Natural killer cell (primary cell): ENCODE results near the gene OTOS. TPM values are rescaled to one million over a fixed set of nuclear protein-coding genes. Genes with fewer than 3 reads are reported as not detected.

ENCODE experiments used
- ATAC-seq, 3 donors: fragments of 150-1000 bp in 2 of 3; fragments of 200-7000 bp in 1 of 3; cut with Tn5 transposase; 1 replicate in 1 of 3; 2 replicates in 2 of 3; pipeline ENCODE4 v1.10.0; 2021; ENCODE audit warnings: mild to moderate bottlenecking in 2 of 3, moderate library complexity in 2 of 3
- DNase-seq, 2 donors: peaks; one replicate each; pipeline versions ENCODE4 v3.0.0 to v3.0.0-alpha.2; 2013 to 2021; ENCODE audit warnings: mixed read lengths in 1 of 2
- H3K27ac ChIP-seq: one replicate; pipeline ENCODE4 v1.5.1; 2013; ENCODE audit warnings: mild to moderate bottlenecking, low read length
- H3K27me3 ChIP-seq: one replicate; pipeline ENCODE4 v1.6.1; 2013; ENCODE audit warnings: low read length; ENCODE audit not compliant: control insufficient read depth, insufficient read depth
- H3K36me3 ChIP-seq: one replicate; pipeline ENCODE4 v1.6.1; 2013; ENCODE audit warnings: low read length; ENCODE audit not compliant: control insufficient read depth, insufficient read depth
- H3K4me1 ChIP-seq: one replicate; pipeline ENCODE4 v1.6.1; 2013; ENCODE audit warnings: low read length; ENCODE audit not compliant: control insufficient read depth, insufficient read depth
- H3K4me3 ChIP-seq: one replicate; pipeline ENCODE4 v1.5.1; 2013; ENCODE audit warnings: low read length
- H3K9me3 ChIP-seq: one replicate; pipeline ENCODE4 v1.6.1; 2013; ENCODE audit warnings: low read length; ENCODE audit not compliant: control insufficient read depth, insufficient read depth
- H3K27ac Mint-ChIP-seq, 2 donors: one replicate each; pipeline ENCODE4 v1.8.0; 2022; ENCODE audit warnings: mild to moderate bottlenecking in 2 of 2, mixed read lengths in 2 of 2, moderate library complexity in 1 of 2
- H3K27me3 Mint-ChIP-seq, 2 donors: one replicate each; pipeline ENCODE4 v1.8.0; 2022; ENCODE audit warnings: low read depth in 2 of 2, mixed read lengths in 2 of 2
- H3K36me3 Mint-ChIP-seq: one replicate; pipeline ENCODE4 v1.8.0; 2022; ENCODE audit warnings: mixed read lengths
- H3K4me1 Mint-ChIP-seq, 2 donors: one replicate each; pipeline ENCODE4 v1.8.0; 2022; ENCODE audit warnings: mixed read lengths in 2 of 2
- H3K4me3 Mint-ChIP-seq: one replicate; pipeline ENCODE4 v1.8.0; 2022; ENCODE audit warnings: mild to moderate bottlenecking, moderate library complexity, mixed read lengths
- H3K9me3 Mint-ChIP-seq, 2 donors: one replicate each; pipeline ENCODE4 v1.8.0; 2022; ENCODE audit warnings: mixed read lengths in 2 of 2
- CTCF ChIP-seq: fragments of 200-600 bp; IDR thresholded peaks from one replicate; pipeline ENCODE4 v1.8.0; 2022; ENCODE audit warnings: antibody characterized with exemption
- WGBS: methylation state at CpG from one replicate; pipeline ENCODE4 v1.1.7; 2013; ENCODE audit warnings: missing lambda C conversion rate; ENCODE audit not compliant: insufficient coverage; 5-methylcytosine and 5-hydroxymethylcytosine counted together
- intact Hi-C: fragments of 100-400 bp; cut with micrococcal nuclease; formaldehyde crosslinking; loops from one replicate; pipeline ENCODE4 v1.14.2; 2022
- total RNA-seq, 4 donors: library from RNA; stranded (reverse); fragments of 120-200 nt in 1 of 4; gene quantifications; one replicate each; pipeline versions ENCODE4 v1.2.3 to v1.2.4, GENCODE V29; 2013 to 2022

OTOS gene
- total RNA-seq, 3 donors from 2014 or later (not counting 1 experiment from before 2014, with no cell fraction given): not detected

GRCh38 chr2:240155048-240155744, 14.7 kb upstream of the OTOS start:
- no peak for DNase-seq
- Mint-ChIP-seq H3K4me1 (no peaks in the 10 kb centered on the region), H3K9me3 (no peaks in the 10 kb centered on the region), H3K27me3 (peaks cover 0 to 4% of the 10 kb centered on the region in 2 donors), H3K27ac (no peak overlapping the region), H3K36me3 (no peaks in the 10 kb centered on the region), H3K4me3 (no peak overlapping the region)
- Histone ChIP-seq H3K4me3 (no peak overlapping the region), H3K27ac (no peak overlapping the region), H3K9me3 (no peaks in the 10 kb centered on the region), H3K27me3 (no peaks in the 10 kb centered on the region), H3K36me3 (no peaks in the 10 kb centered on the region), H3K4me1 (no peaks in the 10 kb centered on the region)
- WGBS: 85% methylated on average over 17 of the region's 17 CpGs
- ATAC-seq: no peak
- no peak for TF ChIP-seq CTCF
- intact Hi-C loops: no loop called here

GRCh38 chr2:240154606-240155005, 14.1 kb upstream of the OTOS start:
- no peaks in the 10 kb centered on the region for H3K9me3 ChIP-seq
- TF ChIP-seq CTCF: no peak
- Mint-ChIP-seq H3K4me3 (no peak overlapping the region), H3K27me3 (peaks cover 0 to 4% of the 10 kb centered on the region in 2 donors), H3K36me3 (no peaks in the 10 kb centered on the region), H3K9me3 (no peaks in the 10 kb centered on the region), H3K4me1 (no peaks in the 10 kb centered on the region), H3K27ac (no peak overlapping the region)
- intact Hi-C loops: loop anchor here (5.0 kb wide), 1 partner anchor 283 kb away; the partner anchor contains the start of gene GPC1
- H3K27ac ChIP-seq: no peak overlapping the region
- ATAC-seq (no peak), DNase-seq (no peak)
- WGBS: 92% methylated on average over 8 of the region's 8 CpGs
- no peaks in the 10 kb centered on the region for H3K4me1 ChIP-seq
- H3K27me3 ChIP-seq: no peaks in the 10 kb centered on the region
- H3K36me3 ChIP-seq: no peaks in the 10 kb centered on the region
- H3K4me3 ChIP-seq: no peak overlapping the region

- Histone ChIP-seq H3K27ac (no peak overlapping the region), H3K27me3 (no peaks in the 10 kb centered on the region), H3K4me1 (no peaks in the 10 kb centered on the region), H3K36me3 (no peaks in the 10 kb centered on the region), H3K9me3 (no peaks in the 10 kb centered on the region), H3K4me3 (no peak overlapping the region)
- H3K36me3 Mint-ChIP-seq: no peaks in the 10 kb centered on the region
- ATAC-seq: no peak
- H3K9me3 Mint-ChIP-seq: no peaks in the 10 kb centered on the region
- no peak overlapping the region for H3K27ac Mint-ChIP-seq
- intact Hi-C loops: loop anchor here (5.0 kb wide), 1 partner anchor 284 kb away; the partner anchor contains the start of gene GPC1
- TF ChIP-seq CTCF: no peak
- no peak overlapping the region for H3K4me3 Mint-ChIP-seq
- peaks cover 0 to 4% of the 10 kb centered on the region in 2 donors for H3K27me3 Mint-ChIP-seq
- 100% methylated on average over 1 of the region's 3 CpGs for WGBS
- DNase-seq: no peak
- no peaks in the 10 kb centered on the region for H3K4me1 Mint-ChIP-seq
Observed at GRCh38 chr2:240153418-240153817, 13.0 kb upstream of the OTOS start.
